ENCODE results near the gene ARRDC3.

DNA sequence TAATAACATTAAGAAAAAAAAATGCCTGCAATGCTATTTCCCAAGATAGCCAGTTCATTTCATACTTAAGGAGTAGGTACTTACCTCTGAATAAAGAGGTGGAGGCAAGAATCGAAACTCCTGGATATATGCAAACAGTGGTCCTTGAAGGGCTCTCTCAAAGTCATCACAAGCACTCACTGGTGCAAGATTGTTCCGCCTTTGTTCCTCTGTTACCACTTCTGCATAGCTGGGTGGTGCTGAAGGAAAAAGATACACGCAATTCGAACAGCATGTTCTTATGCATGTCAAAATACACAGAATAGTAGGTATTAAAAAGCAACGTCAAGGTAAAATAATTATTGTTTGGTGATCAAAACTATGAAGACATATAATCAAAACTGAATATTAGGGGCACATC lies 9.5 kb downstream of the ARRDC3 start:
- TF ChIP-seq, protein P1, sequence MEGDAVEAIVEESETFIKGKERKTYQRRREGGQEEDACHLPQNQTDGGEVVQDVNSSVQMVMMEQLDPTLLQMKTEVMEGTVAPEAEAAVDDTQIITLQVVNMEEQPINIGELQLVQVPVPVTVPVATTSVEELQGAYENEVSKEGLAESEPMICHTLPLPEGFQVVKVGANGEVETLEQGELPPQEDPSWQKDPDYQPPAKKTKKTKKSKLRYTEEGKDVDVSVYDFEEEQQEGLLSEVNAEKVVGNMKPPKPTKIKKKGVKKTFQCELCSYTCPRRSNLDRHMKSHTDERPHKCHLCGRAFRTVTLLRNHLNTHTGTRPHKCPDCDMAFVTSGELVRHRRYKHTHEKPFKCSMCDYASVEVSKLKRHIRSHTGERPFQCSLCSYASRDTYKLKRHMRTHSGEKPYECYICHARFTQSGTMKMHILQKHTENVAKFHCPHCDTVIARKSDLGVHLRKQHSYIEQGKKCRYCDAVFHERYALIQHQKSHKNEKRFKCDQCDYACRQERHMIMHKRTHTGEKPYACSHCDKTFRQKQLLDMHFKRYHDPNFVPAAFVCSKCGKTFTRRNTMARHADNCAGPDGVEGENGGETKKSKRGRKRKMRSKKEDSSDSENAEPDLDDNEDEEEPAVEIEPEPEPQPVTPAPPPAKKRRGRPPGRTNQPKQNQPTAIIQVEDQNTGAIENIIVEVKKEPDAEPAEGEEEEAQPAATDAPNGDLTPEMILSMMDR (IDR thresholded peaks at IDR 0.05) = peak in 1 of 6 experiments; percentile 14
- TF ChIP-seq POLR2A (IDR thresholded peaks at IDR 0.05) = peak in 1 of 2 donors; percentile 57
